HepG2 (cell line): ENCODE results near the gene AHNAK. TPM values are rescaled to one million over a fixed set of nuclear protein-coding genes. Genes with fewer than 3 reads are reported as not detected.
A peak's percentile ranks its signal among the peaks of the same experiment; 100 is the strongest.

Experiments used
- ATF1 ChIP-seq: IDR thresholded peaks from 2 replicates; pipeline ENCODE4 v1.6.1; 2016; ENCODE audit warnings: mild to moderate bottlenecking, control low read depth
- EEA1 ChIP-seq: sonication (generic); formaldehyde crosslinking; IDR thresholded peaks from 2 replicates; pipeline ENCODE4 v1.5.1; 2020; ENCODE audit warnings: mild to moderate bottlenecking, missing genetic modification reagents, borderline replicate concordance
- ETV6 ChIP-seq: sonication (generic); formaldehyde crosslinking; conservative IDR thresholded peaks from 2 replicates; pipeline ENCODE4 v1.4.0; 2020; ENCODE audit warnings: missing genetic modification reagents
- GFI1 ChIP-seq: sonication (generic); formaldehyde crosslinking; IDR thresholded peaks from 2 replicates; pipeline ENCODE4 v1.5.0; 2020; ENCODE audit warnings: missing genetic modification reagents, mild to moderate bottlenecking, borderline replicate concordance
- HNRNPLL ChIP-seq: fragments of 200-400 bp; formaldehyde crosslinking; IDR thresholded peaks from 2 replicates; pipeline ENCODE4 v1.6.1; 2017; ENCODE audit warnings: mild to moderate bottlenecking, low read depth, low read length; ENCODE audit not compliant: poor library complexity, severe bottlenecking
- KDM6A ChIP-seq: IDR thresholded peaks from 2 replicates; pipeline ENCODE4 v1.6.1; 2016; ENCODE audit warnings: low read depth
- NFIB ChIP-seq: sonication (generic); formaldehyde crosslinking; IDR thresholded peaks from 2 replicates; pipeline ENCODE4 v1.9.0; 2021; ENCODE audit warnings: missing genetic modification reagents, mild to moderate bottlenecking, borderline replicate concordance
- NR1H2 ChIP-seq: sonication (generic); formaldehyde crosslinking; IDR thresholded peaks from 2 replicates; pipeline ENCODE4 v1.8.1; 2022; ENCODE audit warnings: low read depth, missing genetic modification reagents, borderline replicate concordance
- NR3C1 ChIP-seq: sonication (generic); formaldehyde crosslinking; IDR thresholded peaks from 2 replicates; pipeline ENCODE4 v1.4.0; 2020; ENCODE audit warnings: missing genetic modification reagents
- RAD51 ChIP-seq: fragments of 450-650 bp; IDR thresholded peaks from 2 replicates; pipeline ENCODE4 v1.6.1; 2016; ENCODE audit warnings: borderline replicate concordance
- RBM39 ChIP-seq: fragments of 200-400 bp; formaldehyde crosslinking; IDR thresholded peaks from one replicate; pipeline ENCODE4 v1.6.1; 2018; ENCODE audit warnings: antibody characterized with exemption, mild to moderate bottlenecking, low read depth, low read length; ENCODE audit not compliant: poor library complexity, severe bottlenecking
- REXO4 ChIP-seq: sonication (generic); formaldehyde crosslinking; IDR thresholded peaks from 2 replicates; pipeline ENCODE4 v1.8.0; 2022; ENCODE audit warnings: missing genetic modification reagents, mild to moderate bottlenecking, borderline replicate concordance
- SMARCE1 ChIP-seq: fragments of 450-650 bp; IDR thresholded peaks from 2 replicates; pipeline ENCODE4 v1.6.1; 2017; ENCODE audit warnings: borderline replicate concordance
- SP140L ChIP-seq: sonication (generic); formaldehyde crosslinking; IDR thresholded peaks from 2 replicates; pipeline ENCODE4 v1.4.0; 2020; ENCODE audit warnings: missing genetic modification reagents, borderline replicate concordance
- SUZ12 ChIP-seq: fragments of 150-350 bp; IDR thresholded peaks from 2 replicates; pipeline ENCODE4 v1.6.1; 2014; ENCODE audit warnings: low read depth, low read length
- TCF7L2 ChIP-seq: IDR thresholded peaks from 2 replicates; pipeline ENCODE4 v1.6.1; 2011; ENCODE audit warnings: mild to moderate bottlenecking, low read depth, low read length, moderate library complexity
- THAP11 ChIP-seq: IDR thresholded peaks from 2 replicates; pipeline ENCODE4 v1.6.1; 2016; ENCODE audit warnings: missing biosample characterization, missing genetic modification reagents
- ZIK1 ChIP-seq: sonication (generic); formaldehyde crosslinking; IDR thresholded peaks from 2 replicates; pipeline ENCODE4 v1.5.0; 2020; ENCODE audit warnings: mild to moderate bottlenecking, low read depth, missing genetic modification reagents, borderline replicate concordance
- ZNF274 ChIP-seq: sonication (generic); formaldehyde crosslinking; IDR thresholded peaks from 2 replicates; pipeline ENCODE4 v1.5.1; 2020; ENCODE audit warnings: mild to moderate bottlenecking, missing genetic modification reagents
- ZNF296 ChIP-seq: sonication (generic); formaldehyde crosslinking; conservative IDR thresholded peaks from 2 replicates; pipeline ENCODE4 v1.5.0; 2020; ENCODE audit warnings: mild to moderate bottlenecking, missing genetic modification reagents
- ZNF543 ChIP-seq: sonication (generic); formaldehyde crosslinking; IDR thresholded peaks from 2 replicates; pipeline ENCODE4 v1.4.0; 2020; ENCODE audit warnings: mild to moderate bottlenecking, missing genetic modification reagents
- ZNF567 ChIP-seq: sonication (generic); formaldehyde crosslinking; IDR thresholded peaks from 2 replicates; pipeline ENCODE4 v1.8.1; 2023; ENCODE audit warnings: mild to moderate bottlenecking, missing genetic modification reagents, borderline replicate concordance
- ZNF879 ChIP-seq: sonication (generic); formaldehyde crosslinking; IDR thresholded peaks from 2 replicates; pipeline ENCODE4 v1.8.1; 2023; ENCODE audit warnings: missing genetic modification reagents
- ZSCAN25 ChIP-seq: sonication (generic); formaldehyde crosslinking; IDR thresholded peaks from 2 replicates; pipeline ENCODE4 v1.8.0; 2022; ENCODE audit warnings: mild to moderate bottlenecking, missing genetic modification reagents
- polyA plus RNA-seq, 8 experiments: library from polyadenylated mRNA; depleted of rRNA in 3 of 8; stranded (reverse) in 7 of 8; unstranded in 1 of 8; fragments of >200 nt; fragmentation: Illumina TruSeq in 4 of 8; extraction: Trizol in 4 of 8; gene quantifications; 2 replicates each; pipeline versions ENCODE4 v1.2.1 to v1.2.3, GENCODE V29; 2011 to 2016; ENCODE audit warnings: low read depth in 4 of 8, missing spikeins in 1 of 8, mixed read lengths in 1 of 8; ENCODE audit not compliant: insufficient read depth in 1 of 8
- total RNA-seq, 5 experiments: library from RNA; depleted of rRNA; stranded (reverse); fragments of >200 nt; fragmentation: Illumina TruSeq; extraction: Trizol; gene quantifications; 2 replicates each; pipeline ENCODE4 v1.2.3, GENCODE V29; 2016; ENCODE audit warnings: low read depth in 1 of 5
- TF ChIP-seq, protein P1 (sequence below): sonication (generic); formaldehyde crosslinking; IDR thresholded peaks from 2 replicates; pipeline ENCODE4 v1.4.0; 2020; ENCODE audit warnings: mild to moderate bottlenecking, missing genetic modification reagents
- TF ChIP-seq, protein P2 (sequence below): sonication (generic); formaldehyde crosslinking; conservative IDR thresholded peaks from 2 replicates; pipeline ENCODE4 v1.8.0; 2022; ENCODE audit warnings: missing genetic modification reagents

AHNAK gene
- total and polyA plus RNA-seq, 2 of the 13 experiments (the other 11 are each of a cell fraction or from before 2014, with no cell fraction given): 23.4 to 25.0 TPM

DNA sequence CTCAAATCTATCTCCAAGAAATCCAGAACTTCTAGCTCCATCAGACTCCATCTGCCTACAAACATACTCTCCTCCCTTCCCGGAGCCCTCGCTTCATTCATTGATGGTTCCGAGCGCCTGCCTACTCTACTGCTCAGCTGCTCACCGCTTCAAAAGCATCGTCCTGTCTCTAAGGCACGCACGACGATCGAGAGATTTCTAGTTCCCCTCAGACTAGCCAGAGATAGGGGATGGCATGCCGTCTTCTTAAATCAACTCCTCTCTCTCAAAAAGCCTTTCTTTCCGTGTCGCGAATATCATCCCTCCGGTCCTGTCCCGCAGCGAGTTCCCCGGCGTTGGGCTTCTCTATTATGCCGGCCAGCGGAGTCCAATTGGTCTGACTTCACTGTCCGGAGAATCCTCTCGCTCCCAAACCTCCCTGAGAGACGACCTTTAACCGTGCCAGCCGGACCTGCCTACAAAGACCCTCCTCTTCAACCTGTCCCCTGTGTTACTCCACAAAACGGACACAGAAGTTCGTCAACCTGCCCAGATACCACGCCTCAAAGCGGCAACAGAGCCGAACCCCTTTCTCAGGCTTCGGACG, 26.5 kb upstream of the AHNAK start (continued):
- TF ChIP-seq NR3C1 (CRISPR knock-in tag) (no peak), ATF1 (CRISPR knock-in tag) (no peak), ZIK1 (0 out of 2 replicates have a peak, but pooled peaks have one; percentile 45), SP140L (CRISPR knock-in tag) (no peak), KDM6A (CRISPR knock-in tag) (no peak), RBM39 (no peak), THAP11 (CRISPR knock-in tag) (no peak), ZNF543 (CRISPR knock-in tag) (no peak), ZNF296 (CRISPR knock-in tag) (0 out of 2 replicates have a peak, but pooled peaks have one; percentile 48), EEA1 (CRISPR knock-in tag) (peak; percentile 74; the same call in 1 of the 2 replicates), RAD51 (no peak), NFIB (CRISPR knock-in tag) (no peak), GFI1 (CRISPR knock-in tag) (no peak), ZNF879 (0 out of 2 replicates have a peak, but pooled peaks have one; percentile 6), SUZ12 (no peak), NR1H2 (CRISPR knock-in tag) (no peak), HNRNPLL (no peak), ZNF567 (no peak), ZSCAN25 (no peak), REXO4 (CRISPR knock-in tag) (no peak), TCF7L2 (no peak), ZNF274 (no peak), ETV6 (CRISPR knock-in tag) (no peak), SMARCE1 (no peak)
- TF ChIP-seq, protein P1, sequence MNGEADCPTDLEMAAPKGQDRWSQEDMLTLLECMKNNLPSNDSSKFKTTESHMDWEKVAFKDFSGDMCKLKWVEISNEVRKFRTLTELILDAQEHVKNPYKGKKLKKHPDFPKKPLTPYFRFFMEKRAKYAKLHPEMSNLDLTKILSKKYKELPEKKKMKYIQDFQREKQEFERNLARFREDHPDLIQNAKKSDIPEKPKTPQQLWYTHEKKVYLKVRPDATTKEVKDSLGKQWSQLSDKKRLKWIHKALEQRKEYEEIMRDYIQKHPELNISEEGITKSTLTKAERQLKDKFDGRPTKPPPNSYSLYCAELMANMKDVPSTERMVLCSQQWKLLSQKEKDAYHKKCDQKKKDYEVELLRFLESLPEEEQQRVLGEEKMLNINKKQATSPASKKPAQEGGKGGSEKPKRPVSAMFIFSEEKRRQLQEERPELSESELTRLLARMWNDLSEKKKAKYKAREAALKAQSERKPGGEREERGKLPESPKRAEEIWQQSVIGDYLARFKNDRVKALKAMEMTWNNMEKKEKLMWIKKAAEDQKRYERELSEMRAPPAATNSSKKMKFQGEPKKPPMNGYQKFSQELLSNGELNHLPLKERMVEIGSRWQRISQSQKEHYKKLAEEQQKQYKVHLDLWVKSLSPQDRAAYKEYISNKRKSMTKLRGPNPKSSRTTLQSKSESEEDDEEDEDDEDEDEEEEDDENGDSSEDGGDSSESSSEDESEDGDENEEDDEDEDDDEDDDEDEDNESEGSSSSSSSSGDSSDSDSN (CRISPR knock-in tag): no peak; the same call in 1 of the 2 replicates
- TF ChIP-seq, protein P2, sequence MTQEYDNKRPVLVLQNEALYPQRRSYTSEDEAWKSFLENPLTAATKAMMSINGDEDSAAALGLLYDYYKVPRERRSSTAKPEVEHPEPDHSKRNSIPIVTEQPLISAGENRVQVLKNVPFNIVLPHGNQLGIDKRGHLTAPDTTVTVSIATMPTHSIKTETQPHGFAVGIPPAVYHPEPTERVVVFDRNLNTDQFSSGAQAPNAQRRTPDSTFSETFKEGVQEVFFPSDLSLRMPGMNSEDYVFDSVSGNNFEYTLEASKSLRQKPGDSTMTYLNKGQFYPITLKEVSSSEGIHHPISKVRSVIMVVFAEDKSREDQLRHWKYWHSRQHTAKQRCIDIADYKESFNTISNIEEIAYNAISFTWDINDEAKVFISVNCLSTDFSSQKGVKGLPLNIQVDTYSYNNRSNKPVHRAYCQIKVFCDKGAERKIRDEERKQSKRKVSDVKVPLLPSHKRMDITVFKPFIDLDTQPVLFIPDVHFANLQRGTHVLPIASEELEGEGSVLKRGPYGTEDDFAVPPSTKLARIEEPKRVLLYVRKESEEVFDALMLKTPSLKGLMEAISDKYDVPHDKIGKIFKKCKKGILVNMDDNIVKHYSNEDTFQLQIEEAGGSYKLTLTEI (CRISPR knock-in tag): no peak
